Fibroblast of villous mesenchyme (primary cell): ENCODE results near the gene SEPTIN10. TPM values are rescaled to one million over a fixed set of nuclear protein-coding genes. Genes with fewer than 3 reads are reported as not detected.

ENCODE experiments used
- DNase-seq: peaks from one replicate; pipeline ENCODE4 v3.0.0-alpha.2; 2010; ENCODE audit warnings: low read depth
- H3K4me3 ChIP-seq: 2 replicates; pipeline ENCODE4 v1.5.1; 2011; ENCODE audit warnings: low read depth, mild to moderate bottlenecking, low read length
- total RNA-seq: library from RNA; depleted of rRNA; stranded (reverse); fragments of >200 nt; gene quantifications from 2 replicates; pipeline ENCODE4 v1.2.3, GENCODE V29; 2012
- TF ChIP-seq, protein P1 (sequence below): IDR thresholded peaks from 2 replicates; pipeline ENCODE4 v1.5.1; 2012; ENCODE audit warnings: low read depth, mild to moderate bottlenecking, low read length; ENCODE audit not compliant: insufficient read depth

The SEPTIN10 gene
- total RNA-seq, 1 donor = 83.3 TPM

DNA sequence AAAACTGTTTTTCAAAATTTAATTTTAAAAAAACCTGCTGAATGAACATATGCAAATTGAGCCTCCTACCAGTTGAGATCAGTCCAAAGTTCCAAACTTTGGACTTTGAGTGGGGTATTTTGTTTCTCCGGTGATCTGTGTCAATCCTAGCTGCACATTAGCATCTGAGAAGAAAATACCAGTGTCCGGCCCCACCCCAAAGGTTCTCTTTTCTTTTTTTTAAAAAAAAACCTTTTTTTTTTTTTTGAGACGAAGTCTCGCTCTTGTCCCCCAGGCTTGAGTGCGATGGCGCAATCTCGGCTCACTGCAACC lies 91.7 kb downstream of the SEPTIN10 start:
- TF ChIP-seq, protein P1, sequence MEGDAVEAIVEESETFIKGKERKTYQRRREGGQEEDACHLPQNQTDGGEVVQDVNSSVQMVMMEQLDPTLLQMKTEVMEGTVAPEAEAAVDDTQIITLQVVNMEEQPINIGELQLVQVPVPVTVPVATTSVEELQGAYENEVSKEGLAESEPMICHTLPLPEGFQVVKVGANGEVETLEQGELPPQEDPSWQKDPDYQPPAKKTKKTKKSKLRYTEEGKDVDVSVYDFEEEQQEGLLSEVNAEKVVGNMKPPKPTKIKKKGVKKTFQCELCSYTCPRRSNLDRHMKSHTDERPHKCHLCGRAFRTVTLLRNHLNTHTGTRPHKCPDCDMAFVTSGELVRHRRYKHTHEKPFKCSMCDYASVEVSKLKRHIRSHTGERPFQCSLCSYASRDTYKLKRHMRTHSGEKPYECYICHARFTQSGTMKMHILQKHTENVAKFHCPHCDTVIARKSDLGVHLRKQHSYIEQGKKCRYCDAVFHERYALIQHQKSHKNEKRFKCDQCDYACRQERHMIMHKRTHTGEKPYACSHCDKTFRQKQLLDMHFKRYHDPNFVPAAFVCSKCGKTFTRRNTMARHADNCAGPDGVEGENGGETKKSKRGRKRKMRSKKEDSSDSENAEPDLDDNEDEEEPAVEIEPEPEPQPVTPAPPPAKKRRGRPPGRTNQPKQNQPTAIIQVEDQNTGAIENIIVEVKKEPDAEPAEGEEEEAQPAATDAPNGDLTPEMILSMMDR = no peak
- H3K4me3 ChIP-seq = no peak overlapping the region
- no peak for DNase-seq

DNA sequence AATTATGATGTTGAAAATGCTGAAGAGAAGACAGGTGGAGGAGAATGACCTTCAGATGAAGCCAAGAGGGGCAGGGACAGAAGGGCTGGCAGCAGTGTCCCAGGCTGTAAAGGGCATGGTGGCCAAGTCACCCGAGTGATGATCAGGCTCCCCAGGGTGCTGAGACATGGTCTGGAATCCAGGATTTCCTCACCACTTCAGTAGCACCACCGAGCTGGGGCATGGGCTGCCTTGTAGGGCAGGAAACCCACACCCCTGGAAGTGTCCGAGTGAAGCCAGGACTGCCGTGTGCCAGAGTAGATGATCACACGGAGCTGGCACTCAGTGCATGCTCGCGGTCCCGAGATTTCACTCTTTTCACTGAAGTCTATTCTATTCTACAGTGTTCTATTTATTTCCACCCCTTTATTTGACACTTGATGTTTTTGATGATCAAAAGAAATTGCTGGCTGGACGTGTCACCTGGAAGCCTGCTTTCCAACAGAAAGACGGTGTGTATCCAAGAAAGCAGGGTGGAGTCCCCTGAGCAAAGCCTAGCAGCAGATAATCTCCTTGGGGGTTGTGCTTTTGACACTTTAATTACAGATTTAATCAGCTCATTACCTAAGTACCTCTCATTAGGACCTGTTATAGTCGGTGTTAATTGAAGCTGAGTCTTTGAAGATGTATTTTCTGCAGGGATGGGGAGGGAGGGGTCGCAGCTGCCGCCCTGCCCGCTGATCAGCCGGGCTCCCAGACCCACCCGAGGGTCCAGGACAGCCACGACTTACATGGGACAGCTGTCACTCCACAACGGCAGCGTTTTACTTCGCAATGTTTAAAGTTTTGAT lies 92.3 kb downstream of the SEPTIN10 start:
- H3K4me3 ChIP-seq = no peak overlapping the region
- DNase-seq = no peak
- TF ChIP-seq, protein P1 = no peak

DNA sequence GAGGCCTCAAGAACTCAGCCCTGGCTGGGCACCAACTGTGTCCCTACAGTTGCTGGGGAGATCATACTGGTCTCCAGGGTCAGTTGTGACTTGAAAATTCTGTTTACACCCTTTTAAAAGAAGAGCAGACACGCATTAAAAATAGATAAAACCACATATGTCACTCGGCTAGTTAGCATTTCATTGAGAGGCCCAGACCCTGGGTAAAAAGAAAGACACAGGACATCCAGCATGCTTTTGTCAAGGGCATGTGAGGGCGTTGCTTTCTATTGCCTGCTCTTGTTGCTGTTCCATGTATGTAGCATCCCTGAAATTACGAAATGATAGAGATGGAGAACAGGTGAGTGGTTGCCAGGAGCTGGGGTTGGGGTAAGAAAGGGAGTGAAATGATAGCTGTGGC lies 94.3 kb downstream of the SEPTIN10 start:
- DNase-seq = no peak
- TF ChIP-seq, protein P1 = no peak
- no peak overlapping the region for H3K4me3 ChIP-seq

DNA sequence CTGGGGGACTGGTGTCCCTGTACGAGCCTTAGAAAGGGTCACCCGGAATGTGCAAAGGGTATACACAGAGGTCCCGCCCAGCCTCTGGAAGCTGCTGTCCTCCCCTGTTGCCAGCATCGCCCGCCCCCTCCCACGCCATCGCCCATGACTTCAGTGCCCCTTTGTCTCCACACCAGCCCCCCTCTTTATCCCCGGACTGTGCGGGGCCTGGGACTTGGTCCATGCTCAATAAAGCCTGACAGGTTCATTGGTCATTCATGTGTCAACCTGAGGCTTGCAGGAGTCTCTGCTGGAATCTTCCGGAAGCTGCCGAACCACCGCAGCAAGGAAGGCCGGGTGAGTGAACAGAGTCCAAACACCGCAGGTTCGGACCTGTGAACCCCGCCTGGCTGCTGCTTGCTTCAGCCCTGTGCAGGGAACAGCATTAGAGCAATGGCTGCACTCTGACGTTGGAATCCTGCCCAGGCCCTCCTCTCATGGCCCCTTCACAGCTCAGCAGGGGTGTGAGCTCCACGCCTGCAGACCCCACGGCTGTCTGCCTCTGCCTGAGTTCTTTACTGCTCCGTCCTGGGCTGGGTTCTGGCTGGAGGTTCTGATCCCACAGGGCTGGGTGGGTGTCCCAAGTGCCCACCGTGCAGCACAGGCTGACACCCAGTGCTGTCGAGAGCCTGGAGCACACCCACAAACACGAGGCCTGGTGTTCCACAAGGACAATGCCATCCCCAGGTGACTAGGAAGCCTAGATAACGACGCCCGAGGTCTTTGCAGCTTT lies 96.5 kb downstream of the SEPTIN10 start:
- H3K4me3 ChIP-seq = no peak overlapping the region
- TF ChIP-seq, protein P1 = no peak
- DNase-seq = no peak

DNA sequence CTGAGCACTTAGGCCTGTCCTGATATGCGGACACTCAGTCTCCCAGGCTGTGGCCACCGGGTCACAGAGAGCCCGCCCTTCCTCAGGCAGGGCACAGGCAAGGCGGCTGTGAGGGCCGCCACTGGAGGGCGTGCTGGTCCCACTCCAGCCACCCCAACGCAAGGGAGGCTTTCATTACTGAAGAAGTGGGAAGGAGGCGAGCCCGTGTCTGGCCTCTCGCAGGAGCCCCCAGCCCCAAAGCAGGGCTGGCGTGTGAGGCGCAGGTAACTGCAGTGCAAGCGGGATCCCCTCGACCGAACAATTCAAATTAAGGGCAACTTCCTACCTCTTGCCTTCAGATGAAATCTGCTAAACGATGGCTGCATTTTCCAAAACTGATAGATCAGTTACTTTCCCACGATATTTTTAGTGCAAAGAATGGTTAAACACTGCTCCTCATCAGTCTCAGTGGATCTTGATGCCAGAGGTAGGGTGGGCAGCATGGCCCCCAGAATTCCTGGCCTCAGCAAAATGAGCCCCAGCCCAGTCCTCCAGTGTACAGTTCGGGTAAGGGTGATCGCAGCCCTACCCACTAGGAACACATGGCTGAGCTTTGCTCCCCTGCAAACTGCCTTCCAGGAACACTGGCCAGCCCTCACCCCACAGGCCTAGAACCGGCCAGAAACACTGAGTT lies 97.2 kb downstream of the SEPTIN10 start:
- peak; percentile 48 for DNase-seq
- TF ChIP-seq, protein P1 = peak; percentile 84
- no peak overlapping the region for H3K4me3 ChIP-seq

DNA sequence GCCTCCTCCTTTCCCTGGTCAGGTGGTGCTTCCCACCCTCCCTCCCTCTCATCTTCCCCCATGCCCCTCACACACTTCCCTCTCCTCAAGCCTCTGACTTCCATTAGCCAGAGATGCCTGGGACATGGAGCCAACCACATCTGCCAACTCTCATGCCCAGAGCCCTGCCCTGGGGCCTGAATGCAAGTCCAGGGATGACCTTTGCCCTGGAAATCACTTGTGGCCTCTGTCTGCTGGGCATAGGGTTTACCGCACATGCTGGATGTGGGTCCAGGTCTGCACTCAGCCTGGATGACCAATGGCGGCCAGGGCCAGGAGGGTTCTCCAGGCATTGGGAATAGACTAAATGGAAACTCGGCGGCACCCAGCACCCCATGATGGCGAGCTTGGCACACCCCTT lies 98.9 kb downstream of the SEPTIN10 start:
- no peak for DNase-seq
- TF ChIP-seq, protein P1 = no peak
- no peak overlapping the region for H3K4me3 ChIP-seq
